T-helper 22 cell (primary cell): ENCODE measurements around the gene PTEN.
"Not testable (repeated sequence)": the region's sequence is repeated elsewhere in the genome, so short reads cannot be mapped to it uniquely, and the experiment has no call there.

ENCODE experiments used
- DNase-seq: peaks from one replicate; pipeline ENCODE4 v3.0.0-alpha.2; 2020; ENCODE audit warnings: low read depth

PTEN gene

GRCh38 chr10:87872828-87873227 is 9.4 kb downstream of the PTEN start:
- no peak for DNase-seq

GRCh38 chr10:87873656-87874055 is 10.2 kb downstream of the PTEN start:
- no peak for DNase-seq

- DNase-seq: no peak
Measured at GRCh38 chr10:87875929-87876571, 12.6 kb downstream of the PTEN start.

GRCh38 chr10:87878664-87879459 is 15.4 kb downstream of the PTEN start:
- DNase-seq: no peak

- DNase-seq: no peak
Measured at GRCh38 chr10:87880336-87880735, 16.9 kb downstream of the PTEN start.

GRCh38 chr10:87881373-87882059 is 18.1 kb downstream of the PTEN start:
- not testable (repeated sequence) for DNase-seq

GRCh38 chr10:87882555-87883294 is 19.3 kb downstream of the PTEN start:
- DNase-seq: no peak

GRCh38 chr10:87886635-87887034 is 23.2 kb downstream of the PTEN start:
- no peak for DNase-seq

GRCh38 chr10:87887146-87887545 is 23.7 kb downstream of the PTEN start:
- no peak for DNase-seq

- no peak for DNase-seq
Measured at GRCh38 chr10:87887548-87888289, 24.3 kb downstream of the PTEN start.

GRCh38 chr10:87895430-87895829 is 32.0 kb downstream of the PTEN start:
- no peak for DNase-seq

- no peak for DNase-seq
Measured at GRCh38 chr10:87896216-87896615, 32.8 kb downstream of the PTEN start.

GRCh38 chr10:87897957-87898356 is 34.5 kb downstream of the PTEN start:
- DNase-seq: not testable (repeated sequence)

- not testable (repeated sequence) for DNase-seq
Measured at GRCh38 chr10:87903396-87903795, 40.0 kb downstream of the PTEN start.

GRCh38 chr10:87913156-87913921 is 49.9 kb downstream of the PTEN start:
- no peak for DNase-seq

GRCh38 chr10:87915406-87915805 is 52.0 kb downstream of the PTEN start:
- DNase-seq: no peak

- no peak for DNase-seq
Measured at GRCh38 chr10:87915989-87916388, 52.6 kb downstream of the PTEN start.

GRCh38 chr10:87916515-87916914 is 53.1 kb downstream of the PTEN start:
- DNase-seq: no peak

- DNase-seq: no peak
Measured at GRCh38 chr10:87918254-87918859, 54.9 kb downstream of the PTEN start.

- no peak for DNase-seq
Measured at GRCh38 chr10:87920538-87920937, 57.1 kb downstream of the PTEN start.
